MM.1S (cell line): ENCODE measurements around the gene SLC11A2.

ENCODE experiments used
- CTCF ChIP-seq: fragments of 300-600 bp; sonication (generic); IDR thresholded peaks from 2 replicates; pipeline ENCODE4 v1.5.1; 2016; ENCODE audit warnings: antibody characterized with exemption, low read length, mixed read lengths
- EZH2phosphoT487 ChIP-seq: fragments of 300-600 bp; sonication (generic); IDR thresholded peaks from 2 replicates; pipeline ENCODE4 v1.6.1; 2018; ENCODE audit warnings: antibody characterized with exemption, low read length

GRCh38 chr12:51025836-51026638 lies at the start of gene SLC11A2:
- TF ChIP-seq CTCF (peak; percentile 15; the same call in 1 of the 2 replicates), EZH2phosphoT487 (no peak)
